GM18870 (cell line): ENCODE results near the gene CDK15.

Source experiments
- ATAC-seq: cut with Tn5 transposase; IDR thresholded peaks from one replicate; pipeline ENCODE4 v1.9.1; 2021; ENCODE audit warnings: moderate library complexity; ENCODE audit not compliant: unreplicated experiment

CDK15 gene

GRCh38 chr2:201931475-201931874 is 125.1 kb downstream of the CDK15 start:
- no peak for ATAC-seq

- ATAC-seq = no peak
Observed at GRCh38 chr2:201931951-201932350, 125.6 kb downstream of the CDK15 start.

GRCh38 chr2:201932511-201932910 is 126.2 kb downstream of the CDK15 start:
- no peak for ATAC-seq

GRCh38 chr2:201933792-201934237 is 127.5 kb downstream of the CDK15 start:
- no peak for ATAC-seq

- no peak for ATAC-seq
Observed at GRCh38 chr2:201936817-201937216, 130.5 kb downstream of the CDK15 start.

- no peak for ATAC-seq
Observed at GRCh38 chr2:201937343-201937742, 131.0 kb downstream of the CDK15 start.

GRCh38 chr2:201938156-201938775 is 131.9 kb downstream of the CDK15 start:
- no peak for ATAC-seq

- no peak for ATAC-seq
Observed at GRCh38 chr2:201938781-201939180, 132.4 kb downstream of the CDK15 start.

GRCh38 chr2:201939453-201939941 is 133.2 kb downstream of the CDK15 start:
- no peak for ATAC-seq

- ATAC-seq = no peak
Observed at GRCh38 chr2:201942531-201942930, 136.2 kb downstream of the CDK15 start.
